Keratinocyte (primary cell): ENCODE data around the gene ZBTB4.

Experiments
- EZH2 ChIP-seq: IDR thresholded peaks from one replicate; pipeline ENCODE4 v1.6.1; 2012; ENCODE audit warnings: inconsistent platforms, mild to moderate bottlenecking, low read length, moderate library complexity
- TF ChIP-seq, protein P1 (sequence below), 3 experiments: IDR thresholded peaks in 1 of 3; conservative IDR thresholded peaks in 1 of 3; optimal IDR thresholded peaks in 1 of 3; 2 replicates in 2 of 3; 3 replicates in 1 of 3; pipeline versions ENCODE3 to v1.5.1; 2011; ENCODE audit warnings: low read length in 3 of 3, mild to moderate bottlenecking in 3 of 3, moderate library complexity in 2 of 3, control low read depth in 1 of 3, inconsistent platforms in 1 of 3; ENCODE audit not compliant: insufficient read depth in 2 of 3; ENCODE audit errors: extremely low read depth in 1 of 3

DNA sequence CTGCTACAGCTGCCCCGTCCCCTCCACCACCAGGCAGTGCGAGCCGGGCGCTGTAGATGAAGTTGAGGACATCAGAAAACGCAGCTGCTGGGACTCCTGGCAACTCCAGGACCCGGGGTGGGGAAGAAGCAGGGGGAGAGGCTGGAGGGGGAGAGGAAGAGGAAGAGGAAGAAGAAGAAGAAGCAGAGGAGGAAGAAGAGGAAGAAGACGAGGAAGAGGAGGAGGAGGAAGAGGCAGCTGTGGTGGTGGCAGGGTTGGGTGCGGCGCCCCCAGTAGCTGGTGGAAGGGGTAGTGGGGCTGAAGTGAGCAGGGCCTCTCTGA lies 13.2 kb downstream of the ZBTB4 start:
- no peak for TF ChIP-seq EZH2
- TF ChIP-seq, protein P1, sequence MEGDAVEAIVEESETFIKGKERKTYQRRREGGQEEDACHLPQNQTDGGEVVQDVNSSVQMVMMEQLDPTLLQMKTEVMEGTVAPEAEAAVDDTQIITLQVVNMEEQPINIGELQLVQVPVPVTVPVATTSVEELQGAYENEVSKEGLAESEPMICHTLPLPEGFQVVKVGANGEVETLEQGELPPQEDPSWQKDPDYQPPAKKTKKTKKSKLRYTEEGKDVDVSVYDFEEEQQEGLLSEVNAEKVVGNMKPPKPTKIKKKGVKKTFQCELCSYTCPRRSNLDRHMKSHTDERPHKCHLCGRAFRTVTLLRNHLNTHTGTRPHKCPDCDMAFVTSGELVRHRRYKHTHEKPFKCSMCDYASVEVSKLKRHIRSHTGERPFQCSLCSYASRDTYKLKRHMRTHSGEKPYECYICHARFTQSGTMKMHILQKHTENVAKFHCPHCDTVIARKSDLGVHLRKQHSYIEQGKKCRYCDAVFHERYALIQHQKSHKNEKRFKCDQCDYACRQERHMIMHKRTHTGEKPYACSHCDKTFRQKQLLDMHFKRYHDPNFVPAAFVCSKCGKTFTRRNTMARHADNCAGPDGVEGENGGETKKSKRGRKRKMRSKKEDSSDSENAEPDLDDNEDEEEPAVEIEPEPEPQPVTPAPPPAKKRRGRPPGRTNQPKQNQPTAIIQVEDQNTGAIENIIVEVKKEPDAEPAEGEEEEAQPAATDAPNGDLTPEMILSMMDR (optimal IDR thresholded peaks at IDR 0.05 in 1 of 3, IDR thresholded peaks at IDR 0.05 in 1 of 3, conservative IDR thresholded peaks at IDR 0.05 in 1 of 3; ENCODE audit: extremely low read depth in 1 of 3, insufficient read depth in 2 of 3, low read length in 3 of 3) = no peak
